ENCODE data around the gene LIMS1. TPM values are rescaled to one million over a fixed set of nuclear protein-coding genes. Genes with fewer than 3 reads are reported as not detected.

Gene LIMS1
- polyA plus RNA-seq, 3 donors: 44.0 to 130 (median 124) TPM

DNA sequence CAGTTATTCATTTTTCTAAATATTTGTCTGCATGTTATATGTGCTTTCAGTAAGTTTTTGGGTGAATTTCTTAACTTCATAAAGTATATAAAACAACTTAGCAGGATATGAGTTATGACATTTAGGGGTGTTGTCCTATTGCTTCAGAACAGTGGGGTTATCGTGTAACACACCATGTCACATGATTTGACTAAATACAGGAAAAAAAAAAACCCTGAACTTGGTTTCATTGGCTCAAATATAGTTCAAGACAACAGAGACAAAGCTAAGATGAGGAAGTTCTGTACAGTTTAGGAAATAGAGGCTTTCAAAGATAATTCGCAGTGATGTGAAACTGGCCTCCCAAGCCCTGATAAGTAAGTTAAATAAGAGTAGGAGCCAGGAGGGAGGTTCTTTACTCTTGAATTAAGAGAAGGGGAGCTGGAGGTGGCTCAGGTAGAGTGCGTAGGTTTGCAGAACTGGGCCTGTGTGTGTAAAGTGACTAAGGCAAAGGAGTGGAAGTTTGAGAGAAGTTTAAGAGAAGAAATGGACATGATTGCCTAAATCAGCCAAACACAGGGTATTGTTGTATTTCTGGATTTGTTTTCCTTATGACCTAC, 53.9 kb downstream of the LIMS1 start:
- Histone ChIP-seq H4K20me1 (ENCODE audit: insufficient read depth, low read length) (peaks cover 5% of the 10 kb centered on the region), H3K79me2 (ENCODE audit: insufficient read depth, low read length) (peaks cover 91% of the 10 kb centered on the region), H3K27me3 (ENCODE audit: control insufficient read depth in 2 of 2, insufficient read depth in 2 of 2, low read length in 2 of 2) (no peaks in the 10 kb centered on the region), H3K4me2 (replicated peaks; ENCODE audit: extremely low read depth, low read length, poor library complexity, severe bottlenecking) (peak overlapping the region; percentile 87), H3K27ac (ENCODE audit: low read depth in 1 of 2, low read length in 2 of 2) (peak overlapping the region; percentile 99 to 100), H3K4me3 (replicated peaks in 1 of 3; ENCODE audit: low read depth in 2 of 3, low read length in 3 of 3) (peak overlapping the region; percentile 56 to 98 (median 81)), H3K4me1 (ENCODE audit: control insufficient read depth in 1 of 2, insufficient read depth in 2 of 2, low read length in 2 of 2) (peaks cover 80 to 89% of the 10 kb centered on the region in 2 donors), H2AFZ (ENCODE audit: insufficient read depth, low read depth, low read length, poor library complexity, severe bottlenecking) (no peak overlapping the region), H3K9ac (ENCODE audit: insufficient read depth, low read length, poor library complexity, severe bottlenecking) (peak overlapping the region; percentile 85), H3K9me3 (replicated peaks in 1 of 2; ENCODE audit: control insufficient read depth in 1 of 2, insufficient read depth in 1 of 2, low read length in 2 of 2) (no peaks in the 10 kb centered on the region), H3K36me3 (replicated peaks in 1 of 2; ENCODE audit: control insufficient read depth in 1 of 2, insufficient read depth in 2 of 2, low read length in 2 of 2) (no peaks in the 10 kb centered on the region)
- Mint-ChIP-seq H3K4me1 (peaks cover 82% of the 10 kb centered on the region), H3K4me3 (peak overlapping the region; percentile 89 to 94), H3K36me3 (peaks cover 10 to 26% of the 10 kb centered on the region in 2 donors), H3K9me3 (no peaks in the 10 kb centered on the region), H3K27ac (peak overlapping the region; percentile 99 to 100 (median 100)), H3K27me3 (ENCODE audit: low read depth in 3 of 3) (peaks cover 0 to 6% (median 0%) of the 10 kb centered on the region in 3 donors)
- WGBS (ENCODE audit: insufficient coverage): 0% methylated on average over 1 of the region's 3 CpGs
- TF ChIP-seq, protein P1, sequence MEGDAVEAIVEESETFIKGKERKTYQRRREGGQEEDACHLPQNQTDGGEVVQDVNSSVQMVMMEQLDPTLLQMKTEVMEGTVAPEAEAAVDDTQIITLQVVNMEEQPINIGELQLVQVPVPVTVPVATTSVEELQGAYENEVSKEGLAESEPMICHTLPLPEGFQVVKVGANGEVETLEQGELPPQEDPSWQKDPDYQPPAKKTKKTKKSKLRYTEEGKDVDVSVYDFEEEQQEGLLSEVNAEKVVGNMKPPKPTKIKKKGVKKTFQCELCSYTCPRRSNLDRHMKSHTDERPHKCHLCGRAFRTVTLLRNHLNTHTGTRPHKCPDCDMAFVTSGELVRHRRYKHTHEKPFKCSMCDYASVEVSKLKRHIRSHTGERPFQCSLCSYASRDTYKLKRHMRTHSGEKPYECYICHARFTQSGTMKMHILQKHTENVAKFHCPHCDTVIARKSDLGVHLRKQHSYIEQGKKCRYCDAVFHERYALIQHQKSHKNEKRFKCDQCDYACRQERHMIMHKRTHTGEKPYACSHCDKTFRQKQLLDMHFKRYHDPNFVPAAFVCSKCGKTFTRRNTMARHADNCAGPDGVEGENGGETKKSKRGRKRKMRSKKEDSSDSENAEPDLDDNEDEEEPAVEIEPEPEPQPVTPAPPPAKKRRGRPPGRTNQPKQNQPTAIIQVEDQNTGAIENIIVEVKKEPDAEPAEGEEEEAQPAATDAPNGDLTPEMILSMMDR (IDR thresholded peaks at IDR 0.05): no peak
- DNase-seq: peak; percentile 89 to 95 (median 94)
- intact Hi-C loops (cut with micrococcal nuclease): no loop called here

GRCh38 chr2:108589372-108589771, 55.1 kb downstream of the LIMS1 start:
- H3K4me1 Mint-ChIP-seq: peaks cover 88% of the 10 kb centered on the region
- H3K36me3 Mint-ChIP-seq: peaks cover 12 to 27% of the 10 kb centered on the region in 2 donors
- TF ChIP-seq, protein P1 (IDR thresholded peaks at IDR 0.05): no peak
- Histone ChIP-seq H3K27ac (ENCODE audit: low read depth in 1 of 2, low read length in 2 of 2) (peak overlapping the region; percentile 99 to 100), H3K79me2 (ENCODE audit: insufficient read depth, low read length) (peaks cover 86% of the 10 kb centered on the region), H3K27me3 (ENCODE audit: control insufficient read depth in 2 of 2, insufficient read depth in 2 of 2, low read length in 2 of 2) (no peaks in the 10 kb centered on the region), H3K4me1 (ENCODE audit: control insufficient read depth in 1 of 2, insufficient read depth in 2 of 2, low read length in 2 of 2) (peaks cover 87 to 97% of the 10 kb centered on the region in 2 donors), H3K4me2 (replicated peaks; ENCODE audit: extremely low read depth, low read length, poor library complexity, severe bottlenecking) (peak overlapping the region; percentile 87), H3K36me3 (replicated peaks in 1 of 2; ENCODE audit: control insufficient read depth in 1 of 2, insufficient read depth in 2 of 2, low read length in 2 of 2) (no peaks in the 10 kb centered on the region), H2AFZ (ENCODE audit: insufficient read depth, low read depth, low read length, poor library complexity, severe bottlenecking) (no peak overlapping the region), H3K4me3 (replicated peaks in 1 of 3; ENCODE audit: low read depth in 2 of 3, low read length in 3 of 3) (peak overlapping the region; percentile 56 to 98 (median 81)), H4K20me1 (ENCODE audit: insufficient read depth, low read length) (peaks cover 5% of the 10 kb centered on the region), H3K9ac (ENCODE audit: insufficient read depth, low read length, poor library complexity, severe bottlenecking) (peak overlapping the region; percentile 85), H3K9me3 (replicated peaks in 1 of 2; ENCODE audit: control insufficient read depth in 1 of 2, insufficient read depth in 1 of 2, low read length in 2 of 2) (no peaks in the 10 kb centered on the region)
- H3K27ac Mint-ChIP-seq: peak overlapping the region; percentile 99 to 100 (median 100)
- H3K27me3 Mint-ChIP-seq (ENCODE audit: low read depth in 3 of 3): peaks cover 0 to 6% (median 0%) of the 10 kb centered on the region in 3 donors
- H3K4me3 Mint-ChIP-seq: peak overlapping the region; percentile 89 to 94
- DNase-seq: no peak
- intact Hi-C loops (cut with micrococcal nuclease): no loop called here
- no peaks in the 10 kb centered on the region for H3K9me3 Mint-ChIP-seq

Measured in CD14-positive monocyte (primary cell).